HFF-Myc (cell line): ENCODE results near the gene LRMDA.

Source experiments
- DNase-seq: peaks from one replicate; pipeline ENCODE4 v3.0.0-alpha.2; 2011; ENCODE audit warnings: low read depth; ENCODE audit errors: extremely low read depth
- H3K4me3 ChIP-seq: replicated peaks from 2 replicates; pipeline ENCODE4 v1.5.1; 2011; ENCODE audit warnings: low read depth, mild to moderate bottlenecking, control low read depth, low read length
- TF ChIP-seq, protein P1 (sequence below): IDR thresholded peaks from 2 replicates; pipeline ENCODE4 v1.5.1; 2012; ENCODE audit warnings: mild to moderate bottlenecking, low read depth, low read length, control low read depth; ENCODE audit errors: missing control alignments

LRMDA gene

DNA sequence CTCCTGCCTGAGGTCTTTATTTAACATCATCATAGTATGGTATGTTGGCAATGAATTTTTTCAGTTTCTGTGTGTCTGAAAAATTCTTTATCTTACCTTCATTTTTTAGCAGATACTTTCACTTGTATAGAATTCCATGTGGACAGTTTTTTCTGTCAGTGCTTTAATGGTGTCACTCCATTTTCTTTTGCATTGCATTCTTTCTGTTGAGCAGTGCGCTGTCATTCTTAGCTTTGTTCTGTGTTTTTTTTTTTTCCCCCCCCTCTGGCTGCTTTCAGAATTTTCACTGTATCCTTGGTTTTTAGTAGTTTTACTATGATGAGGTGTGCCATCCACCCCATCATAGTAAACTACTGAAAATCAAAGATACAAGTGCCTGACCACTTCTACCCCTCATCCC lies 120.7 kb downstream of the LRMDA start:
- TF ChIP-seq, protein P1, sequence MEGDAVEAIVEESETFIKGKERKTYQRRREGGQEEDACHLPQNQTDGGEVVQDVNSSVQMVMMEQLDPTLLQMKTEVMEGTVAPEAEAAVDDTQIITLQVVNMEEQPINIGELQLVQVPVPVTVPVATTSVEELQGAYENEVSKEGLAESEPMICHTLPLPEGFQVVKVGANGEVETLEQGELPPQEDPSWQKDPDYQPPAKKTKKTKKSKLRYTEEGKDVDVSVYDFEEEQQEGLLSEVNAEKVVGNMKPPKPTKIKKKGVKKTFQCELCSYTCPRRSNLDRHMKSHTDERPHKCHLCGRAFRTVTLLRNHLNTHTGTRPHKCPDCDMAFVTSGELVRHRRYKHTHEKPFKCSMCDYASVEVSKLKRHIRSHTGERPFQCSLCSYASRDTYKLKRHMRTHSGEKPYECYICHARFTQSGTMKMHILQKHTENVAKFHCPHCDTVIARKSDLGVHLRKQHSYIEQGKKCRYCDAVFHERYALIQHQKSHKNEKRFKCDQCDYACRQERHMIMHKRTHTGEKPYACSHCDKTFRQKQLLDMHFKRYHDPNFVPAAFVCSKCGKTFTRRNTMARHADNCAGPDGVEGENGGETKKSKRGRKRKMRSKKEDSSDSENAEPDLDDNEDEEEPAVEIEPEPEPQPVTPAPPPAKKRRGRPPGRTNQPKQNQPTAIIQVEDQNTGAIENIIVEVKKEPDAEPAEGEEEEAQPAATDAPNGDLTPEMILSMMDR: no peak
- no peak for DNase-seq

DNA sequence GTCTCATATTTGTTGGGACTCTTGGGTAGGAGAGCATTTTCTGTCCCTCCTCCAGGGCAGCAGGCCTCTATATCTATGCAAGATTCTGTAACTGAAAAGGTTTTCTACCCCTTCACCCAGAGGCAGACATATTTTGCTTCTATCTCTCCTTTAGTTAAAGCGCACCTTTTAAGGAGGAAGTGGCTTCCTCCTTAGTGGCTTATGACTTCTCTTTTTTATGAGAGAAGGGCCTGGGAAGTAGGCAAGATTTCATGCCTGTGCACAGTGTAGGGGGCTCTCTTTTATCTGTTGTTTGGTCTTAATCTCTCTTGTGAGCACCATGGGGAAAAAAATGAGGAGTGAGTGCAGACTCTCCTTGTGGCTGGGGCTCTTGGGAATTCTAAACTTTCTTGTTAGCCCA lies 122.1 kb downstream of the LRMDA start:
- DNase-seq: no peak
- H3K4me3 ChIP-seq: no peak overlapping the region

More for the DNA sequence above, 120.7 kb downstream of the LRMDA start:
- no peak overlapping the region for H3K4me3 ChIP-seq

DNA sequence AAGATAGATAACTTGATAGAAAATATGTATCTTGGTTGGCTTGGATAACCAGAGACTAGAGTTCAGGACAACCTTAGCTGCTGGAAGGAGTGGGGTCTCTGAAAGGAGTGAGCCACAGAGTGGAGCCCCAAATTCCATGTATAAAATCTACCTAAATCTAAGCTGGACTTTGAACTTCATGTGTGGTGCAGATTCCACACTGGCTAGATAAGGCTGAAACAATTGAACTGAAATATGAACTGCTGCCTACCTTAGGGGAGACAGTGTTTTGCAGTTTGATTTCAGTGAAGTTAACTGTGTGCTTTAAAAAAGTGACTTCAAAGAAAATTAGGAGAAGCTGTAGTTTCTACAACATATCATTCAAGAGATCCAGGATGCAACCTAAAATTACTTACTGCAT lies 123.9 kb downstream of the LRMDA start:
- TF ChIP-seq, protein P1: no peak
- DNase-seq: no peak

More for the DNA sequence above, 122.1 kb downstream of the LRMDA start:
- TF ChIP-seq, protein P1: no peak

DNA sequence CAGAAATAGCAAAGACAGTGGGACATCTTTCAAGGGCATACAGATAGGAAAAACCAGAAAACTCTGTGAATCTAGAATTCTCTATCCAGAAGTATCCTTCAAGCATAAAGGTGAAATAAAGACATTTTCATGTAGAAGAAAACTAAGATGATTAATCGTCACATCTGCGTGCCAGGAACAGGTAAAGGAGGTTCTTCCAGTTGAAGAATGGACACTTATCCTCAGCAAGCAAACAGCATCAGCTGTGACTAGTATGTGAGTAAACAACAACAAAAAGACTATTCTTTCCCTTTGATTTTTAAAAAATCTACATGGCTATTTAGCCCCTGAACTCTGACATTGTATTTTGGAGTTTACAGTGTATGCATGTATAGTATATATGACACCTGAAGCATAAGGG lies 124.9 kb downstream of the LRMDA start:
- H3K4me3 ChIP-seq: no peak overlapping the region
- TF ChIP-seq, protein P1: no peak
- DNase-seq: no peak

More for the DNA sequence above, 123.9 kb downstream of the LRMDA start:
- no peak overlapping the region for H3K4me3 ChIP-seq

DNA sequence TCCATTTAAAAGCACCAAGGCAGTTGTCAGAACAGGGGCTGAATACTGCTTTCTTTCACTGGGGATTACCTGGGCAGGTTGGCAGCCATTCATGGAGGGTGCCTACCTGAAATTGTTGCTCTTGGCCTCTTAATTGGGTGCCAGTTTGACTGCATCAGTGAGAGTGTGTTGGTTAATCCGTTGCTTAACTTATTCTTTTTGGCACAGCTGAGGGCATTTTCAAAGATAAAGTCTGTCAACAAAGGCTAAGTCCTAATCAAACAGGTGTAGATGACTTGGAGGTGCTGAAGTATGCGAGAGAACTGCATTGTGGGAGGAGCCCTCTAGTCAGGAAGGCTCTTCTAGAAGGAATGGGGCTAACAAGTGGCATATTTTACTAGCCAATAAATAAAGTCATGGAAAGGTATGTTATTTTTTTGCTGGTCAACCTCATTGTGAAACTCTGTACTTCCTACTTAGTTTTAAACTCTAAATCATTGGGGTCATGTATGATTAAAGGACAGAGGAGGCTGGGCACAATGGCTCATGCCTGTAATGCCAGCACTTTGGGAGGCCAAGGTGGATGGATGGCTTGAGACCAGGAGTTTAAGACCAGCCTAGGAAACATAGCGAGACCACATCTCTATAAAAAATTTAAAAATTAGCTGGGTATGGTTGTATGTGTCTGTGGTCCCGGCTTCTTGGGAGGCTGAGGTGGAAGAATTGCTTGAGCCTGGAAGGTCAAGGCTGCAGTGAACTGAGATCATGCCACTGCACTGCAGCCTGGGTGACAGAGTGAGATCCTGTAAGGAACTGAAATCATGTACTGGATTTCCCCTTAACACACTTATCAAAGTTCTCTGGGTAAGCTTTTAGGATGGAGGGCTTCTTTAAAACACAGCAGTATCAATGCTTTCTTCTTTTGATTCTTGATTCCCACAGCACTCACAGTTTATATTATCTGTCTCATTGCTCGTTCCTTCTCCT lies 134.1 kb downstream of the LRMDA start:
- TF ChIP-seq, protein P1: no peak
- no peak overlapping the region for H3K4me3 ChIP-seq
- no peak for DNase-seq

DNA sequence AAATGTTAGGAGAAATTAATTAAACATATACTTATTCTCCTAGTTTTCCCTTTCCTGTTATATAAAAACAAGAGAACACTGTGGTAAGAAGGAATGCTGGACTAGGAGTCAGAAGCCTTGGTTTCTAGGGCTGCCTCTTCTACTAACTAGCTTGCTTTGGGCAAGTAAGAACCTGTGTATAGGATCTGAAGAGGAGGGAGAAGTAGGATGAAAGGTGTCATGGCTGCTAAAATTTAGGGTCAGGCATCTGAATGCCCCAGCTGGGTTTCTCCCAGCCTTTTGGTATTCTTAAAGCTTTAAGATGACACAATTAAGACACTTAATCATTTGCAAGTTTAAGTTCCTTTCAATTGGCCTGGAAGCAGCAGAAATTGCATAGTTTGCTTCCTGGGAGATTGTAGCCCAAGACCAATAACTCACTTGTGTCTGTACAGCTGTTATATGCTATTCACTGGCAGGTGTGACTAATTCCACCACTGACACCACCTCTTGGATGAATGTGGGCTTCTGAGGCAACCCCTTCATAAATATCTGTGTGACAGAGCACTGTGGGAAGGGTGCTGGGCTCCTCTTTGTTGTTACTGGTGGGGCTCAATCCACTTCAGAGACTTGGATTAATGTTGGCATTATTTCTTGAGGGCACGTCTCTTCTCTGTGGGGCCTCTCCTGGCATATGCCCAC lies 137.2 kb downstream of the LRMDA start:
- TF ChIP-seq, protein P1: no peak
- H3K4me3 ChIP-seq: no peak overlapping the region
- DNase-seq: no peak
